A673 (cell line): ENCODE measurements around the gene MMEL1.

Experiments used
- CTCF ChIP-seq: fragments of 300-800, 200-600 bp; sonication (generic); conservative IDR thresholded peaks from 2 replicates; pipeline ENCODE4 v1.5.1; 2017; ENCODE audit warnings: low read depth, mild to moderate bottlenecking, antibody characterized with exemption, low read length, moderate library complexity, mixed read lengths
- EZH2 ChIP-seq: fragments of 200-600 bp; sonication (generic); IDR thresholded peaks from 2 replicates; pipeline ENCODE4 v1.6.1; 2017; ENCODE audit warnings: borderline replicate concordance, low read depth, mild to moderate bottlenecking, mixed read lengths, antibody characterized with exemption, low read length; ENCODE audit not compliant: poor library complexity, severe bottlenecking

GRCh38 chr1:2598329-2598931 is 34.4 kb downstream of the MMEL1 start:
- TF ChIP-seq CTCF (no peak), EZH2 (no peak)
